Measurements from ENCODE around the gene PGPEP1. TPM values are rescaled to one million over a fixed set of nuclear protein-coding genes. Genes with fewer than 3 reads are reported as not detected.
A peak's percentile ranks its signal among the peaks of the same experiment; 100 is the strongest.

PGPEP1 gene
- polyA plus RNA-seq, 1 donor from 2014 or later, result 5.9 TPM

DNA sequence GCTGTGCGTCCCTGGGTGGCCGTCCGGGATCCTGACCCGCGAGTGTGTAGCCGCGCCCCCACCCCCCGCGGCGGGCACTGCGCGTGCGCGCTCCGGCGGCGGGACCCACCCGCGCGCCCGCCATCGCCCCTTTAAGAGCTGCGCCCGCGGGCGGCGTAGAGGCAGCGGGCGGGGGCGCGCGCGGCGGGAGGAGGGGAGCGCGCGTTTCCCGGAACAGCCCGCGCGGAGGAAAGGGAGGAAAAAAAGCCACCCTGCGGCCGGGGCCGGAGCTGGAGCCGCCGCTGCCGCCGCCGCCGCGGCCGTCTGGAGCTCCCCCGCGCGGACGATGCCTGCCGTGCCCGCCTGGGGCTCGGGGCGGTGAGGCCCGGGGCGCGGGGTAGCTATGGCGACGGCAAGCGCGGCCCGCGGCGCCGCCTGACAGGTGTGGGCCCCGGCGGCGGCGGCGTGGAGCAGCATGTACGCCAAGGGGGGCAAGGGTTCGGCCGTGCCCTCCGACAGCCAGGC lies 78.8 kb downstream of the PGPEP1 start, which contains the start of gene SSBP4:
SSBP4 (plus strand) TSS at position 204 of the 504 bp plus-strand sequence; CDS start at position 455, 251 bp downstream.
- peaks cover 3% of the 10 kb centered on the region for H3F3A ChIP-seq (ENCODE audit: insufficient read depth, low read length, poor library complexity, severe bottlenecking)
- peak within 1 kb of the TSS; percentile 88 for H3K4me3 ChIP-seq (ENCODE audit: low read length)
- peak; percentile 44 for TF ChIP-seq SMC3 (conservative IDR thresholded peaks at IDR 0.05; ENCODE audit: poor library complexity)
- TF ChIP-seq, protein P1, sequence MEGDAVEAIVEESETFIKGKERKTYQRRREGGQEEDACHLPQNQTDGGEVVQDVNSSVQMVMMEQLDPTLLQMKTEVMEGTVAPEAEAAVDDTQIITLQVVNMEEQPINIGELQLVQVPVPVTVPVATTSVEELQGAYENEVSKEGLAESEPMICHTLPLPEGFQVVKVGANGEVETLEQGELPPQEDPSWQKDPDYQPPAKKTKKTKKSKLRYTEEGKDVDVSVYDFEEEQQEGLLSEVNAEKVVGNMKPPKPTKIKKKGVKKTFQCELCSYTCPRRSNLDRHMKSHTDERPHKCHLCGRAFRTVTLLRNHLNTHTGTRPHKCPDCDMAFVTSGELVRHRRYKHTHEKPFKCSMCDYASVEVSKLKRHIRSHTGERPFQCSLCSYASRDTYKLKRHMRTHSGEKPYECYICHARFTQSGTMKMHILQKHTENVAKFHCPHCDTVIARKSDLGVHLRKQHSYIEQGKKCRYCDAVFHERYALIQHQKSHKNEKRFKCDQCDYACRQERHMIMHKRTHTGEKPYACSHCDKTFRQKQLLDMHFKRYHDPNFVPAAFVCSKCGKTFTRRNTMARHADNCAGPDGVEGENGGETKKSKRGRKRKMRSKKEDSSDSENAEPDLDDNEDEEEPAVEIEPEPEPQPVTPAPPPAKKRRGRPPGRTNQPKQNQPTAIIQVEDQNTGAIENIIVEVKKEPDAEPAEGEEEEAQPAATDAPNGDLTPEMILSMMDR (IDR thresholded peaks at IDR 0.05; ENCODE audit: poor library complexity, severe bottlenecking), result peak; percentile 74
- peak; percentile 86 for TF ChIP-seq EP300 (conservative IDR thresholded peaks at IDR 0.05; ENCODE audit: poor library complexity, severe bottlenecking)
- peak; percentile 90 for TF ChIP-seq MXI1 (conservative IDR thresholded peaks at IDR 0.05; ENCODE audit: poor library complexity, severe bottlenecking)
- TF ChIP-seq RAD21 (conservative IDR thresholded peaks at IDR 0.05), result peak; percentile 36
- no peak for TF ChIP-seq EZH2 (IDR thresholded peaks at IDR 0.05; ENCODE audit: borderline replicate concordance, insufficient read depth, low read length, poor library complexity, severe bottlenecking)
- peak; percentile 48 for TF ChIP-seq POLR2AphosphoS5 (IDR thresholded peaks at IDR 0.05)
- no peak for TF ChIP-seq TAF1 (IDR thresholded peaks at IDR 0.05; ENCODE audit: low read depth)
- TF ChIP-seq, protein P2, sequence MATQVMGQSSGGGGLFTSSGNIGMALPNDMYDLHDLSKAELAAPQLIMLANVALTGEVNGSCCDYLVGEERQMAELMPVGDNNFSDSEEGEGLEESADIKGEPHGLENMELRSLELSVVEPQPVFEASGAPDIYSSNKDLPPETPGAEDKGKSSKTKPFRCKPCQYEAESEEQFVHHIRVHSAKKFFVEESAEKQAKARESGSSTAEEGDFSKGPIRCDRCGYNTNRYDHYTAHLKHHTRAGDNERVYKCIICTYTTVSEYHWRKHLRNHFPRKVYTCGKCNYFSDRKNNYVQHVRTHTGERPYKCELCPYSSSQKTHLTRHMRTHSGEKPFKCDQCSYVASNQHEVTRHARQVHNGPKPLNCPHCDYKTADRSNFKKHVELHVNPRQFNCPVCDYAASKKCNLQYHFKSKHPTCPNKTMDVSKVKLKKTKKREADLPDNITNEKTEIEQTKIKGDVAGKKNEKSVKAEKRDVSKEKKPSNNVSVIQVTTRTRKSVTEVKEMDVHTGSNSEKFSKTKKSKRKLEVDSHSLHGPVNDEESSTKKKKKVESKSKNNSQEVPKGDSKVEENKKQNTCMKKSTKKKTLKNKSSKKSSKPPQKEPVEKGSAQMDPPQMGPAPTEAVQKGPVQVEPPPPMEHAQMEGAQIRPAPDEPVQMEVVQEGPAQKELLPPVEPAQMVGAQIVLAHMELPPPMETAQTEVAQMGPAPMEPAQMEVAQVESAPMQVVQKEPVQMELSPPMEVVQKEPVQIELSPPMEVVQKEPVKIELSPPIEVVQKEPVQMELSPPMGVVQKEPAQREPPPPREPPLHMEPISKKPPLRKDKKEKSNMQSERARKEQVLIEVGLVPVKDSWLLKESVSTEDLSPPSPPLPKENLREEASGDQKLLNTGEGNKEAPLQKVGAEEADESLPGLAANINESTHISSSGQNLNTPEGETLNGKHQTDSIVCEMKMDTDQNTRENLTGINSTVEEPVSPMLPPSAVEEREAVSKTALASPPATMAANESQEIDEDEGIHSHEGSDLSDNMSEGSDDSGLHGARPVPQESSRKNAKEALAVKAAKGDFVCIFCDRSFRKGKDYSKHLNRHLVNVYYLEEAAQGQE (IDR thresholded peaks at IDR 0.05; ENCODE audit: borderline replicate concordance), result no peak
- H3K27me3 ChIP-seq (ENCODE audit: insufficient read depth, low read depth, low read length), result no peaks in the 10 kb centered on the region
- H3K9ac ChIP-seq (ENCODE audit: low read length), result peak within 1 kb of the TSS; percentile 66
- H3K9me3 ChIP-seq (ENCODE audit: low read length), result no peaks in the 10 kb centered on the region
- peak within 1 kb of the TSS; percentile 45 for H2AFZ ChIP-seq (ENCODE audit: low read depth, low read length)
- H3K36me3 ChIP-seq (ENCODE audit: insufficient read depth, low read length), result no peaks in the 10 kb centered on the region
- H3K9me2 ChIP-seq (ENCODE audit: insufficient read depth, low read length), result no peaks in the 10 kb centered on the region
- peaks cover 29% of the 10 kb centered on the region for H3K79me2 ChIP-seq (replicated peaks; ENCODE audit: insufficient read depth, low read length)
- H4K20me1 ChIP-seq (ENCODE audit: insufficient read depth), result no peaks in the 10 kb centered on the region
- H3K27ac ChIP-seq (ENCODE audit: low read length), result peak within 1 kb of the TSS; percentile 77
- peak within 1 kb of the TSS; percentile 80 for H3K4me2 ChIP-seq (ENCODE audit: low read length)

Small RNA genes lying within 50 kb of the gene (small RNA-seq; reads per million reads assigned to genes)
- 0 reads per million in 3 experiments for gene MIR3189
- gene RN7SL513P, result 0 reads per million in 3 experiments

Other genes with a start within 250 kb of the PGPEP1 start
- gene MAST3, start 242.8 kb upstream of the PGPEP1 start, polyA plus RNA-seq, result 2.3 and 2.4 TPM in 2 replicates
- gene PIK3R2, start 187.4 kb upstream of the PGPEP1 start, polyA plus RNA-seq, result 14.8 and 19.1 TPM in 2 replicates
- 0.82 TPM in 1 of 2 replicates, not detected in the other for gene IFI30, start 166.8 kb upstream of the PGPEP1 start, polyA plus RNA-seq
- 17.7 and 23.8 TPM in 2 replicates for gene MPV17L2, start 147.4 kb upstream of the PGPEP1 start, polyA plus RNA-seq
- gene RAB3A, start 136.6 kb upstream of the PGPEP1 start, polyA plus RNA-seq, result 32.3 and 49.4 TPM in 2 replicates
- gene PDE4C, start 114.2 kb upstream of the PGPEP1 start, polyA plus RNA-seq, result 1.6 and 2.6 TPM in 2 replicates
- gene IQCN, start 66.1 kb upstream of the PGPEP1 start, polyA plus RNA-seq, result 2.5 and 3.7 TPM in 2 replicates
- gene JUND, start 59.0 kb upstream of the PGPEP1 start, polyA plus RNA-seq, result 94.9 and 134 TPM in 2 replicates
- 382 and 410 TPM in 2 replicates for gene LSM4, start 17.5 kb upstream of the PGPEP1 start, polyA plus RNA-seq
- gene GDF15, start 45.6 kb downstream of the PGPEP1 start, polyA plus RNA-seq, result 1.6 TPM in 1 of 2 replicates, not detected in the other
- not detected in 2 replicates for gene LRRC25, start 57.0 kb downstream of the PGPEP1 start, polyA plus RNA-seq
- gene SSBP4, start 78.8 kb downstream of the PGPEP1 start, polyA plus RNA-seq, result 148 and 166 TPM in 2 replicates
- 123 and 164 TPM in 2 replicates for gene ISYNA1, start 97.5 kb downstream of the PGPEP1 start, polyA plus RNA-seq
- 7.2 and 8.8 TPM in 2 replicates for gene ELL, start 181.5 kb downstream of the PGPEP1 start, polyA plus RNA-seq
- gene FKBP8, start 203.0 kb downstream of the PGPEP1 start, polyA plus RNA-seq, result 183 and 205 TPM in 2 replicates
- 55.8 and 78.1 TPM in 2 replicates for gene KXD1, start 217.3 kb downstream of the PGPEP1 start, polyA plus RNA-seq
- gene UBA52, start 231.3 kb downstream of the PGPEP1 start, polyA plus RNA-seq, result 709 and 765 TPM in 2 replicates
- 214 and 277 TPM in 2 replicates for gene REX1BD, start 248.2 kb downstream of the PGPEP1 start, polyA plus RNA-seq

All from neural cell (in vitro differentiated cells).